CD4-positive, alpha-beta T cell (primary cell): ENCODE results near the gene PLAAT3. TPM values are rescaled to one million over a fixed set of nuclear protein-coding genes. Genes with fewer than 3 reads are reported as not detected.
A peak's percentile ranks its signal among the peaks of the same experiment; 100 is the strongest.

Experiments used
- ATAC-seq: fragments of 200-7000 bp; cut with Tn5 transposase; one replicate; pipeline ENCODE4 v1.10.0; 2022; ENCODE audit warnings: mild to moderate bottlenecking; ENCODE audit not compliant: poor library complexity
- CTCF ChIA-PET: fragments of 350-600 bp; sonication (Branson Sonifier 250); formaldehyde crosslinking; loops from one replicate; lab custom pipeline; 2021; ENCODE audit warnings: antibody characterized with exemption, inconsistent platforms; lab: Charles Lee
- POLR2A ChIA-PET: fragments of 350-600 bp; sonication (Branson Sonifier 250); formaldehyde crosslinking; loops from one replicate; lab custom pipeline; 2021; ENCODE audit warnings: antibody characterized with exemption, inconsistent platforms; lab: Charles Lee
- DNase-seq, 14 experiments: peaks; one replicate each; pipeline ENCODE4 v3.0.0-alpha.2; 2013 to 2020; ENCODE audit warnings: mixed read lengths in 2 of 14
- H3K27ac ChIP-seq, 2 donors: one replicate each; pipeline versions ENCODE4 v1.5.1 to v1.7.0; 2013; ENCODE audit warnings: low read length in 2 of 2, low read depth in 1 of 2, mild to moderate bottlenecking in 1 of 2
- H3K27me3 ChIP-seq, 2 experiments: 1 replicate in 1 of 2; 2 replicates in 1 of 2; pipeline versions ENCODE4 v1.6.1 to v1.7.0; 2013; ENCODE audit warnings: low read length in 2 of 2, control low read depth in 1 of 2, mild to moderate bottlenecking in 1 of 2, moderate library complexity in 1 of 2; ENCODE audit not compliant: insufficient read depth in 2 of 2, control insufficient read depth in 1 of 2
- H3K36me3 ChIP-seq: one replicate; pipeline ENCODE4 v1.6.1; 2013; ENCODE audit warnings: low read length, control low read depth; ENCODE audit not compliant: insufficient read depth
- H3K4me1 ChIP-seq: one replicate; pipeline ENCODE4 v1.6.1; 2013; ENCODE audit warnings: low read length, control low read depth; ENCODE audit not compliant: insufficient read depth
- H3K4me3 ChIP-seq: one replicate; pipeline ENCODE4 v1.5.1; 2013; ENCODE audit warnings: mild to moderate bottlenecking, low read length, moderate library complexity
- H3K9me3 ChIP-seq, 2 experiments: 1 replicate in 1 of 2; 2 replicates in 1 of 2; pipeline versions ENCODE4 v1.6.1 to v1.7.0; 2013; ENCODE audit warnings: low read length in 2 of 2, mild to moderate bottlenecking in 2 of 2, control low read depth in 1 of 2, moderate library complexity in 1 of 2; ENCODE audit not compliant: control insufficient read depth in 1 of 2, insufficient read depth in 1 of 2
- H3K27ac Mint-ChIP-seq: one replicate; pipeline ENCODE4 v1.8.0; 2020; ENCODE audit warnings: mixed read lengths
- H3K27me3 Mint-ChIP-seq: one replicate; pipeline ENCODE4 v1.8.0; 2021; ENCODE audit warnings: mixed read lengths
- H3K36me3 Mint-ChIP-seq: one replicate; pipeline ENCODE4 v1.8.0; 2021; ENCODE audit warnings: low read depth, mixed read lengths
- H3K4me1 Mint-ChIP-seq: one replicate; pipeline ENCODE4 v1.8.0; 2021; ENCODE audit warnings: low read depth, mixed read lengths
- H3K4me3 Mint-ChIP-seq: one replicate; pipeline ENCODE4 v1.8.0; 2020; ENCODE audit warnings: mild to moderate bottlenecking, mixed read lengths
- H3K9me3 Mint-ChIP-seq: one replicate; pipeline ENCODE4 v1.8.0; 2020; ENCODE audit warnings: mixed read lengths
- CTCF ChIP-seq: fragments of 200-600 bp; IDR thresholded peaks from one replicate; pipeline ENCODE4 v1.8.0; 2022; ENCODE audit warnings: antibody characterized with exemption, mild to moderate bottlenecking
- intact Hi-C, 2 experiments: fragments of 100-400 bp; cut with DNase I in 1 of 2; cut with micrococcal nuclease in 1 of 2; formaldehyde crosslinking; loops; one replicate each; pipeline versions ENCODE4 v1.15.1 to v1.9.0; 2023 to 2025; cut with DNase I, micrococcal nuclease
- total RNA-seq, 174 experiments: library from RNA in 2 of 174; stranded (reverse) in 2 of 174; gene quantifications; one replicate each; pipeline ENCODE4 v1.2.3 and lab custom pipeline; 2021 to 2026

The PLAAT3 gene
- total RNA-seq, 2 experiments from 2014 or later, result 2.4 to 3.6 TPM

- Histone ChIP-seq H3K4me1 (no peaks in the 10 kb centered on the region), H3K9me3 (no peaks in the 10 kb centered on the region), H3K4me3 (no peak overlapping the region), H3K36me3 (no peaks in the 10 kb centered on the region), H3K27me3 (no peaks in the 10 kb centered on the region), H3K27ac (no peak overlapping the region)
- DNase-seq (peak in 1 of 14 experiments; percentile 26), ATAC-seq (no peak)
- intact Hi-C loops, result no loop called here
- H3K4me1 Mint-ChIP-seq, result no peaks in the 10 kb centered on the region
- H3K9me3 Mint-ChIP-seq, result no peaks in the 10 kb centered on the region
- TF ChIP-seq CTCF, result no peak
- no peaks in the 10 kb centered on the region for H3K27me3 Mint-ChIP-seq
- H3K36me3 Mint-ChIP-seq, result no peaks in the 10 kb centered on the region
- ChIA-PET CTCF (no interaction called here), POLR2A (no interaction called here)
- no peak overlapping the region for H3K4me3 Mint-ChIP-seq
- no peak overlapping the region for H3K27ac Mint-ChIP-seq
Measured at GRCh38 chr11:63592975-63593395, 21.2 kb downstream of the PLAAT3 start.

- Histone ChIP-seq H3K4me1 (no peaks in the 10 kb centered on the region), H3K36me3 (no peaks in the 10 kb centered on the region), H3K27me3 (no peaks in the 10 kb centered on the region), H3K9me3 (no peaks in the 10 kb centered on the region), H3K4me3 (no peak overlapping the region), H3K27ac (no peak overlapping the region)
- no peak overlapping the region for H3K4me3 Mint-ChIP-seq
- no peaks in the 10 kb centered on the region for H3K27me3 Mint-ChIP-seq
- ChIA-PET POLR2A (no interaction called here), CTCF (interaction anchor here (0.6 kb wide), 1 partner anchor 39 kb away, joined by 3 read pairs; no protein-coding TSS in a partner anchor)
- no peaks in the 10 kb centered on the region for H3K36me3 Mint-ChIP-seq
- H3K27ac Mint-ChIP-seq, result no peak overlapping the region
- intact Hi-C loops, result no loop called here
- ATAC-seq, result no peak
- DNase-seq, result no peak
- H3K4me1 Mint-ChIP-seq, result no peaks in the 10 kb centered on the region
- H3K9me3 Mint-ChIP-seq, result no peaks in the 10 kb centered on the region
- no peak for TF ChIP-seq CTCF
Measured at GRCh38 chr11:63590024-63590788, 24.0 kb downstream of the PLAAT3 start.

- ChIA-PET CTCF (interaction anchor here (0.6 kb wide), 1 partner anchor 69 kb away, joined by 3 read pairs; no protein-coding TSS in a partner anchor), POLR2A (no interaction called here)
- H3K9me3 Mint-ChIP-seq, result no peaks in the 10 kb centered on the region
- no peaks in the 10 kb centered on the region for H3K36me3 ChIP-seq
- no peak overlapping the region for H3K4me3 ChIP-seq
- no peaks in the 10 kb centered on the region for H3K9me3 ChIP-seq
- no peak for ATAC-seq
- no peak overlapping the region for H3K4me3 Mint-ChIP-seq
- no peak for DNase-seq
- TF ChIP-seq CTCF, result no peak
- H3K27ac Mint-ChIP-seq, result no peak overlapping the region
- intact Hi-C loops, result no loop called here
- no peaks in the 10 kb centered on the region for H3K27me3 ChIP-seq
- H3K36me3 Mint-ChIP-seq, result no peaks in the 10 kb centered on the region
- no peak overlapping the region for H3K27ac ChIP-seq
- H3K4me1 ChIP-seq, result no peaks in the 10 kb centered on the region
- H3K4me1 Mint-ChIP-seq, result no peaks in the 10 kb centered on the region
- no peaks in the 10 kb centered on the region for H3K27me3 Mint-ChIP-seq
Measured at GRCh38 chr11:63589000-63589399, 25.2 kb downstream of the PLAAT3 start.
